ENCODE results near the gene KRT7.

KRT7 gene

DNA sequence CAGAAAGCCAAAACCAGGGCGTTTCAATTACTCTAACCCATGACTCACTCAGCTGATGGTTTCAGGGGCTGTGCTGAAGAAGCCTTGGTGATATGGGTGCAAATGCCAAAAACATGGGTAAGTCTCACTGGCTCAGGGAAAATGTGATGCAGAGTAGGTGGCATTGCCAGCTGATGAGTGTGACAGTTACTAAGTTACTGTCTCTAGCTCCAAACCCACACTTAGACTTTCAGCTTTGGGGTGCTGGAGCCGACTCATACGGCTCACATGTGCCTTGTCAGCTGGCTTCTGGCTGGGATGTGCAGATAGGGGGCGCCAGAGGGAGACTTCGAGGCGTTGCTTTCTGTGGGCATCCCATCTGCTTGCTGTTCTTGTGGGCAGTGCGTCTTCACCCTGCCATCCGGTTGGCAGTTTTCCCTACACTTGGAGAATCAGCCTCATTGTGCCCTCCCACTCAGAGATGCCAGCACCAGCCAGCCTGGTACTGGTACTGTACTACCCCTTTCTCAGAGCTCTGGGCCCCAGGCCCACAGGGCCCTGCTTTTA lies 11.1 kb upstream of the KRT7 start:
- TF ChIP-seq, protein P1, sequence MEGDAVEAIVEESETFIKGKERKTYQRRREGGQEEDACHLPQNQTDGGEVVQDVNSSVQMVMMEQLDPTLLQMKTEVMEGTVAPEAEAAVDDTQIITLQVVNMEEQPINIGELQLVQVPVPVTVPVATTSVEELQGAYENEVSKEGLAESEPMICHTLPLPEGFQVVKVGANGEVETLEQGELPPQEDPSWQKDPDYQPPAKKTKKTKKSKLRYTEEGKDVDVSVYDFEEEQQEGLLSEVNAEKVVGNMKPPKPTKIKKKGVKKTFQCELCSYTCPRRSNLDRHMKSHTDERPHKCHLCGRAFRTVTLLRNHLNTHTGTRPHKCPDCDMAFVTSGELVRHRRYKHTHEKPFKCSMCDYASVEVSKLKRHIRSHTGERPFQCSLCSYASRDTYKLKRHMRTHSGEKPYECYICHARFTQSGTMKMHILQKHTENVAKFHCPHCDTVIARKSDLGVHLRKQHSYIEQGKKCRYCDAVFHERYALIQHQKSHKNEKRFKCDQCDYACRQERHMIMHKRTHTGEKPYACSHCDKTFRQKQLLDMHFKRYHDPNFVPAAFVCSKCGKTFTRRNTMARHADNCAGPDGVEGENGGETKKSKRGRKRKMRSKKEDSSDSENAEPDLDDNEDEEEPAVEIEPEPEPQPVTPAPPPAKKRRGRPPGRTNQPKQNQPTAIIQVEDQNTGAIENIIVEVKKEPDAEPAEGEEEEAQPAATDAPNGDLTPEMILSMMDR (IDR thresholded peaks at IDR 0.05; ENCODE audit: control extremely low read depth, extremely low read depth, low read depth, missing control alignments), result no peak
- POLR2A ChIA-PET, result interaction anchor here (0.6 kb wide), 1 partner anchor 874 kb away, joined by 3 read pairs; no protein-coding TSS in a partner anchor
- CTCF ChIA-PET, result interaction anchor here (0.6 to 5.6 kb wide), 24 partner anchors 10 to 844 kb away, joined by 3 to 48 read pairs (median 4); no protein-coding TSS in a partner anchor
- DNase-seq (ENCODE audit: extremely low spot score), result no peak

- ChIA-PET CTCF (interaction anchor here (1.1 to 5.6 kb wide), 15 partner anchors 11 to 844 kb away, joined by 3 to 48 read pairs (median 5); no protein-coding TSS in a partner anchor), POLR2A (no interaction called here)
- DNase-seq (ENCODE audit: extremely low spot score), result no peak
- TF ChIP-seq, protein P1 (IDR thresholded peaks at IDR 0.05; ENCODE audit: control extremely low read depth, extremely low read depth, low read depth, missing control alignments), result no peak
These were observed 10.4 kb upstream of the KRT7 start for GRCh38 chr12:52222692-52223091.

DNA sequence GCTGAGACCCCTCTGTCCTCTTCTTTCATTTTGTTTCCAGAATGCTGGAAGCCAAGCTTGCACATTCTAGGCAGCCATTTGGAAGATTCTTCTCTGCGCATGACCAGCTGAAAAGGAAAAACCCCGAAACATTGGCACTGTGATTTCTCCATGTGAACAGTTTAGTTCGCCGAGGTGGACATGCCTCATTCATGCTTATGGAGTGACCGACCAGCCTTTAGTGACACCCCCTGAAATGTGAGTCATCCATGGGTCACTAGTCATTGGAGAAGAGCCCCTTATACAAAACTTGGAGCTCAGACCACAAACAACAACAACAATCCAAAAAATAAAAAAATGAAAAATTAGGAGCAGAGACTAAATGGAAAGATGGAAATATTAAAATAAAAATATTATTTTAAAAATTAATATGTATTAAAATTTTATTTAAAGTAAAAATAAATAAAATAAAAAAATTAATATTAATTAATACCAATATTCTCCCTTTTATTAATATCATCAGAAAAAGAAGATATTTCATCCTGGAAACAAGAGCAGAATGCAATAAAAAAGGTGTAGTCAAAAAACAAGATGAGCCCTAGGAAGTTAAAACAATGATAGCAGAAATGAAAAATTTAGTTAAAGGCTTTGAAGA lies 9.5 kb upstream of the KRT7 start:
- TF ChIP-seq, protein P1 (IDR thresholded peaks at IDR 0.05; ENCODE audit: control extremely low read depth, extremely low read depth, low read depth, missing control alignments), result no peak
- ChIA-PET CTCF (interaction anchor here (1.3 to 5.6 kb wide), 3 partner anchors 11 to 56 kb away, joined by 3 to 48 read pairs (median 38); no protein-coding TSS in a partner anchor), POLR2A (no interaction called here)
- DNase-seq (ENCODE audit: extremely low spot score), result no peak

- TF ChIP-seq, protein P1 (IDR thresholded peaks at IDR 0.05; ENCODE audit: control extremely low read depth, extremely low read depth, low read depth, missing control alignments), result no peak
- ChIA-PET CTCF (interaction anchor here (0.7 to 5.6 kb wide), 5 partner anchors 11 to 55 kb away, joined by 3 to 48 read pairs (median 3); no protein-coding TSS in a partner anchor), POLR2A (no interaction called here)
- no peak for DNase-seq (ENCODE audit: extremely low spot score)
These were observed 8.9 kb upstream of the KRT7 start for GRCh38 chr12:52224151-52224550.

DNA sequence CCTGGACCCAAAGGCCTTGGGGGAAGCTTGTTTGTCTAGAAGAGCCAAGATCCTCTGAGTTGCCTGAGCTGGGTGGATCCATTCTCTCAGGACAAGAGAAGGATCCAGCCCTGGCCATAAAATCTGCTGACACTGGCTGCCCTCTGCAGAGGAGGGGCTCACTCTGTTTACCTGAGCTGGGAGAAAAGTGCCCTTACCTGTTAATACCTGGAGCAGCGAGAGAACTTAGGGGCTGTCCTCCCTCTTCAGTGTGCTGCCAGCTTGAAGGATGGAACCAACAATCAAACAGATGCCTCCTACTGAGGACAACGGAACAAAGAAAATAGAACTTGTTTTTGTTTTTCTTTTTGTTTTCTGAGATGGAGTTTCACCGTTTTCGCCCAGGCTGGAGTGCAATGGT lies 7.3 kb upstream of the KRT7 start:
- POLR2A ChIA-PET, result no interaction called here
- no peak for DNase-seq (ENCODE audit: extremely low spot score)
- TF ChIP-seq, protein P1 (IDR thresholded peaks at IDR 0.05; ENCODE audit: control extremely low read depth, extremely low read depth, low read depth, missing control alignments), result no peak
- CTCF ChIA-PET, result interaction anchor here (1.1 to 5.6 kb wide), 3 partner anchors 14 to 52 kb away, joined by 3 to 48 read pairs (median 3); no protein-coding TSS in a partner anchor

GRCh38 chr12:52226446-52226845 lies 6.6 kb upstream of the KRT7 start:
- TF ChIP-seq, protein P1 (IDR thresholded peaks at IDR 0.05; ENCODE audit: control extremely low read depth, extremely low read depth, low read depth, missing control alignments), result no peak
- no peak for DNase-seq (ENCODE audit: extremely low spot score)
- POLR2A ChIA-PET, result no interaction called here
- CTCF ChIA-PET, result interaction anchor here (1.7 to 5.6 kb wide), 2 partner anchors 11 to 14 kb away, joined by 5 to 48 read pairs; no protein-coding TSS in a partner anchor
